HEK293 (cell line): Measurements from ENCODE around the gene LMNTD2.

Experiments used
- CTCF ChIA-PET: fragments of 350-600 bp; formaldehyde crosslinking; extraction: SDS; loops from one replicate; lab custom pipeline; 2021; ENCODE audit warnings: antibody characterized with exemption; lab: Yijun Ruan, JAX
- POLR2A ChIA-PET: fragments of 300-600 bp; formaldehyde crosslinking; extraction: SDS; loops from one replicate; lab custom pipeline; 2020; ENCODE audit warnings: antibody characterized with exemption, inconsistent platforms; lab: Yijun Ruan, JAX
- H3K27ac ChIP-seq: fragments of 200-500 bp; sonication (Bioruptor generic); 2 replicates; pipeline ENCODE4 v1.5.1; 2014; ENCODE audit warnings: low read depth, low read length, control low read depth, inconsistent platforms; ENCODE audit errors: extremely low read depth
- H3K36me3 ChIP-seq, 2 experiments: fragments of 200-500 bp in 1 of 2; sonication (Bioruptor generic) in 1 of 2; 1 replicate in 1 of 2; 2 replicates in 1 of 2; pipeline ENCODE4 v1.5.1; 2014 to 2017; ENCODE audit warnings: inconsistent platforms in 2 of 2, low read length in 2 of 2; ENCODE audit not compliant: control insufficient read depth in 2 of 2, insufficient read depth in 1 of 2
- H3K4me1 ChIP-seq: fragments of 200-500 bp; sonication (Bioruptor generic); 2 replicates; pipeline ENCODE4 v1.5.1; 2014; ENCODE audit warnings: mild to moderate bottlenecking, low read length, inconsistent platforms; ENCODE audit not compliant: control insufficient read depth, insufficient read depth
- H3K4me3 ChIP-seq: 2 replicates; pipeline ENCODE4 v1.5.1; 2011; ENCODE audit warnings: low read depth, mild to moderate bottlenecking, control low read depth, low read length, moderate library complexity
- H3K9me3 ChIP-seq: fragments of 200-500 bp; sonication (Bioruptor generic); 2 replicates; pipeline ENCODE4 v1.5.1; 2014; ENCODE audit warnings: low read depth, low read length, inconsistent platforms; ENCODE audit not compliant: control insufficient read depth, insufficient read depth
- GLI2 ChIP-seq: fragments of 450-650 bp; formaldehyde crosslinking; IDR thresholded peaks from 2 replicates; pipeline ENCODE4; 2017; ENCODE audit warnings: missing biosample characterization, missing genetic modification characterization, low read depth, borderline replicate concordance
- GLIS1 ChIP-seq: fragments of 450-650 bp; formaldehyde crosslinking; IDR thresholded peaks from 2 replicates; pipeline ENCODE4 v1.5.1; 2016; ENCODE audit warnings: missing biosample characterization, missing genetic modification characterization
- GLIS2 ChIP-seq: fragments of 450-650 bp; formaldehyde crosslinking; IDR thresholded peaks from 2 replicates; pipeline ENCODE4 v1.5.1; 2016; ENCODE audit warnings: missing biosample characterization, missing genetic modification characterization
- HIC1 ChIP-seq: fragments of 450-650 bp; formaldehyde crosslinking; IDR thresholded peaks from 2 replicates; pipeline ENCODE4 v1.5.1; 2016; ENCODE audit warnings: missing biosample characterization, missing genetic modification characterization
- HOXC10 ChIP-seq: sonication (generic); formaldehyde crosslinking; IDR thresholded peaks from 2 replicates; pipeline ENCODE4 v1.8.1; 2023; ENCODE audit warnings: mild to moderate bottlenecking, missing genetic modification reagents
- IKZF3 ChIP-seq: fragments of 450-650 bp; IDR thresholded peaks from 2 replicates; pipeline ENCODE4 v1.5.0; 2018; ENCODE audit warnings: missing biosample characterization, mild to moderate bottlenecking, missing genetic modification characterization, moderate library complexity
- KLF10 ChIP-seq: fragments of 450-650 bp; IDR thresholded peaks from 2 replicates; pipeline ENCODE4 v1.5.1; 2018; ENCODE audit warnings: missing biosample characterization, mild to moderate bottlenecking, missing genetic modification characterization
- KLF8 ChIP-seq: fragments of 450-650 bp; formaldehyde crosslinking; IDR thresholded peaks from 2 replicates; pipeline ENCODE4 v1.5.1; 2016; ENCODE audit warnings: missing biosample characterization, missing genetic modification characterization
- KLF9 ChIP-seq: fragments of 450-650 bp; formaldehyde crosslinking; IDR thresholded peaks from 2 replicates; pipeline ENCODE4 v1.5.1; 2016; ENCODE audit warnings: missing biosample characterization, missing genetic modification characterization, low read depth
- MZF1 ChIP-seq: fragments of 450-650 bp; formaldehyde crosslinking; IDR thresholded peaks from 2 replicates; pipeline ENCODE4 v1.5.1; 2017; ENCODE audit warnings: missing biosample characterization, missing genetic modification characterization, borderline replicate concordance
- PBX3 ChIP-seq: sonication (generic); formaldehyde crosslinking; IDR thresholded peaks from 2 replicates; pipeline ENCODE4 v1.8.1; 2022; ENCODE audit warnings: mild to moderate bottlenecking, moderate library complexity, missing genetic modification reagents
- SP2 ChIP-seq: fragments of 450-650 bp; formaldehyde crosslinking; IDR thresholded peaks from 2 replicates; pipeline ENCODE4 v1.5.1; 2016; ENCODE audit warnings: missing biosample characterization, missing genetic modification characterization
- SP3 ChIP-seq: fragments of 450-650 bp; formaldehyde crosslinking; IDR thresholded peaks from 2 replicates; pipeline ENCODE4 v1.5.1; 2016; ENCODE audit warnings: missing biosample characterization, missing genetic modification characterization
- YY2 ChIP-seq: fragments of 450-650 bp; formaldehyde crosslinking; IDR thresholded peaks from 2 replicates; pipeline ENCODE4 v1.5.1; 2016; ENCODE audit warnings: missing biosample characterization, missing genetic modification characterization
- ZBTB20 ChIP-seq: fragments of 450-650 bp; formaldehyde crosslinking; IDR thresholded peaks from 2 replicates; pipeline ENCODE4 v1.5.1; 2016; ENCODE audit warnings: missing biosample characterization, missing genetic modification characterization
- ZBTB21 ChIP-seq: fragments of 450-650 bp; formaldehyde crosslinking; IDR thresholded peaks from 2 replicates; pipeline ENCODE4 v1.5.1; 2017; ENCODE audit warnings: missing biosample characterization, missing genetic modification characterization
- ZBTB26 ChIP-seq: fragments of 450-650 bp; formaldehyde crosslinking; optimal IDR thresholded peaks from 2 replicates; pipeline ENCODE3; 2016; ENCODE audit warnings: missing biosample characterization, mild to moderate bottlenecking, missing genetic modification characterization
- ZBTB6 ChIP-seq: fragments of 450-650 bp; formaldehyde crosslinking; IDR thresholded peaks from 2 replicates; pipeline ENCODE4 v1.5.1; 2017; ENCODE audit warnings: missing biosample characterization, missing genetic modification characterization
- ZBTB8A ChIP-seq: fragments of 450-650 bp; formaldehyde crosslinking; IDR thresholded peaks from 2 replicates; pipeline ENCODE4 v1.5.1; 2016; ENCODE audit warnings: missing biosample characterization, missing genetic modification characterization
- ZEB2 ChIP-seq: fragments of 450-650 bp; formaldehyde crosslinking; IDR thresholded peaks from 2 replicates; pipeline ENCODE4 v1.5.1; 2016; ENCODE audit warnings: missing biosample characterization, missing genetic modification characterization
- ZNF335 ChIP-seq: fragments of 450-650 bp; formaldehyde crosslinking; conservative IDR thresholded peaks from 2 replicates; pipeline ENCODE4 v1.5.1; 2016; ENCODE audit warnings: missing biosample characterization, missing genetic modification characterization
- ZNF350 ChIP-seq: fragments of 450-650 bp; formaldehyde crosslinking; IDR thresholded peaks from 2 replicates; pipeline ENCODE4 v1.5.0; 2017; ENCODE audit warnings: missing biosample characterization, mild to moderate bottlenecking, missing genetic modification characterization
- ZNF449 ChIP-seq: fragments of 450-650 bp; formaldehyde crosslinking; IDR thresholded peaks from 2 replicates; pipeline ENCODE4 v1.5.1; 2017; ENCODE audit warnings: missing biosample characterization, mild to moderate bottlenecking, missing genetic modification characterization, moderate library complexity
- ZNF488 ChIP-seq: fragments of 450-650 bp; formaldehyde crosslinking; IDR thresholded peaks from 2 replicates; pipeline ENCODE4 v1.5.1; 2016; ENCODE audit warnings: missing biosample characterization, missing genetic modification characterization
- ZNF692 ChIP-seq: fragments of 450-650 bp; formaldehyde crosslinking; IDR thresholded peaks from 2 replicates; pipeline ENCODE4 v1.5.1; 2016; ENCODE audit warnings: missing biosample characterization, missing genetic modification characterization
- ZSCAN30 ChIP-seq: fragments of 450-650 bp; IDR thresholded peaks from 2 replicates; pipeline ENCODE4 v1.5.1; 2018; ENCODE audit warnings: missing biosample characterization, mild to moderate bottlenecking, missing genetic modification characterization, moderate library complexity

The LMNTD2 gene

GRCh38 chr11:535519-536454, 24.8 kb downstream of the LMNTD2 start, which contains the start of gene HRAS:
TSS of gene HRAS (minus strand) at chr11:535576.
- H3K27ac ChIP-seq = peak within 1 kb of the TSS; percentile 83
- POLR2A ChIA-PET = interaction anchor here (0.6 to 2.7 kb wide), 12 partner anchors 19 to 266 kb away, joined by 3 to 11 read pairs (median 4); partner anchors contain the start of genes IRF7, PHRF1, RNH1 and TALDO1
- CTCF ChIA-PET = interaction anchor here (0.6 to 1.0 kb wide), 7 partner anchors 17 to 188 kb away, joined by 3 to 4 read pairs (median 3); no protein-coding TSS in a partner anchor
- H3K9me3 ChIP-seq = no peaks in the 10 kb centered on the region
- H3K4me3 ChIP-seq = peak within 1 kb of the TSS; percentile 72
- H3K36me3 ChIP-seq = peaks cover 0 to 35% of the 10 kb centered on the region in 2 experiments; a peak in 1 of 3 replicates
- no peaks in the 10 kb centered on the region for H3K4me1 ChIP-seq
- TF ChIP-seq HOXC10 (0 out of 2 replicates have a peak, but pooled peaks have one; percentile 18), ZEB2 (tag by site-specific recombination) (0 out of 2 replicates have a peak, but pooled peaks have one; percentile 19), MZF1 (no peak), GLI2 (tag by site-specific recombination) (no peak), KLF9 (tag by site-specific recombination) (0 out of 2 replicates have a peak, but pooled peaks have one; percentile 35), ZNF449 (tag by site-specific recombination) (peak; percentile 99), SP3 (tag by site-specific recombination) (peak; percentile 69), IKZF3 (tag by site-specific recombination) (peak; percentile 42; the same call in 1 of the 2 replicates), ZBTB21 (tag by site-specific recombination) (no peak), SP2 (tag by site-specific recombination) (peak; percentile 71), HIC1 (tag by site-specific recombination) (peak; percentile 65), YY2 (tag by site-specific recombination) (no peak), ZSCAN30 (peak; percentile 69; the same call in 1 of the 2 replicates), GLIS2 (tag by site-specific recombination) (peak; percentile 88), KLF8 (tag by site-specific recombination) (peak; percentile 74; the same call in 1 of the 2 replicates), ZNF692 (tag by site-specific recombination) (peak; percentile 37; the same call in 1 of the 2 replicates), GLIS1 (tag by site-specific recombination) (peak; percentile 63), ZBTB6 (tag by site-specific recombination) (peak; percentile 34; the same call in 1 of the 2 replicates), ZNF335 (peak; percentile 53), ZBTB26 (tag by site-specific recombination) (peak; percentile 45), PBX3 (CRISPR knock-in tag) (peak; percentile 99), KLF10 (0 out of 2 replicates have a peak, but pooled peaks have one; percentile 35), ZBTB8A (tag by site-specific recombination) (peak; percentile 70), ZBTB20 (peak; percentile 99), ZNF350 (no peak), ZNF488 (tag by site-specific recombination) (no peak)
